ENCODE results near the gene CYRIA.

GRCh38 chr2:16683576-16683975 is 17.9 kb upstream of the CYRIA start:
- TF ChIP-seq CTCF (conservative IDR thresholded peaks at IDR 0.05; ENCODE audit: low read length) (no peak), EZH2phosphoT487 (IDR thresholded peaks at IDR 0.05; ENCODE audit: borderline replicate concordance) (no peak)

All from Loucy (cell line).